Measurements from ENCODE around the gene NR2F1. TPM values are rescaled to one million over a fixed set of nuclear protein-coding genes. Genes with fewer than 3 reads are reported as not detected.

NR2F1 gene
- total RNA-seq, 4 donors from 2014 or later = 1.9 to 26.3 (median 3.7) TPM

DNA sequence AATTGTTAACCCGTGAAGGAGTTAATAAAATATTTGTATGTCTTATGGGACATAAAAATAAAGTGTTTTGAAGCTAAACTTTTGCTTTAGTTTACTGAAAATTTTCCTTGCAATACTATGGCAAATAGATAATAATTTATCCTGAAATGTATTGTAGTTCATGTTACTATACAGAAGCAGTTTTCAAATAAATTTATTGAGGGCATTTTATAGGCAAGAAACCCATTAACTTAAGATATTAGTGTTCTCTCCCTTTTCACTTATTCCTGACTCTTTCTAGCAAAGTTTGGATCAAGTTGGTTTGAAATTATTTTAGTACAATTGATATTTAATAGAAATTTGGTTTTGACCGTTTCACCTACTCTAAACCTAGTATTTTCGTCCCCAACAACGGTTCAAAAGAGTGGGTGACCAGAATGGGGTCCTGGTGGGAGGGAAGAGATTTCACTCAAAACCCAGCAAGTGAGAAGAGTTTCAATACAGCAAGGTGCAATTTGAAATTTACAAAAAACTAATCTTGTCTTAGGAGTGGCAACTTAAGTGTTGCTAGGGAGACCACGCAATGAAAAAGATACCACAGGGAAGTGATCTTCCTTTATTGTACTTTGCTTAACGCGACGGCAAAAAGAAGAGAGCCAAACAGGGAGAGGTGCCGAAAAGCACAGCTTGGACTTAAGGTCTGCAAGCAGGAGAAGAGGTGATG is 28.4 kb downstream of the NR2F1 start:
- WGBS, 2 donors = 8 to 21% methylated on average over 9 of the region's 9 CpGs
- TF ChIP-seq POLR2A (IDR thresholded peaks at IDR 0.05) = no peak
- TF ChIP-seq, protein P1, sequence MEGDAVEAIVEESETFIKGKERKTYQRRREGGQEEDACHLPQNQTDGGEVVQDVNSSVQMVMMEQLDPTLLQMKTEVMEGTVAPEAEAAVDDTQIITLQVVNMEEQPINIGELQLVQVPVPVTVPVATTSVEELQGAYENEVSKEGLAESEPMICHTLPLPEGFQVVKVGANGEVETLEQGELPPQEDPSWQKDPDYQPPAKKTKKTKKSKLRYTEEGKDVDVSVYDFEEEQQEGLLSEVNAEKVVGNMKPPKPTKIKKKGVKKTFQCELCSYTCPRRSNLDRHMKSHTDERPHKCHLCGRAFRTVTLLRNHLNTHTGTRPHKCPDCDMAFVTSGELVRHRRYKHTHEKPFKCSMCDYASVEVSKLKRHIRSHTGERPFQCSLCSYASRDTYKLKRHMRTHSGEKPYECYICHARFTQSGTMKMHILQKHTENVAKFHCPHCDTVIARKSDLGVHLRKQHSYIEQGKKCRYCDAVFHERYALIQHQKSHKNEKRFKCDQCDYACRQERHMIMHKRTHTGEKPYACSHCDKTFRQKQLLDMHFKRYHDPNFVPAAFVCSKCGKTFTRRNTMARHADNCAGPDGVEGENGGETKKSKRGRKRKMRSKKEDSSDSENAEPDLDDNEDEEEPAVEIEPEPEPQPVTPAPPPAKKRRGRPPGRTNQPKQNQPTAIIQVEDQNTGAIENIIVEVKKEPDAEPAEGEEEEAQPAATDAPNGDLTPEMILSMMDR (IDR thresholded peaks at IDR 0.05) = no peak
- H3K4me1 ChIP-seq = peaks cover 5 to 27% (median 13%) of the 10 kb centered on the region in 3 donors
- H3K9me3 ChIP-seq = no peaks in the 10 kb centered on the region
- no peak for DNase-seq
- intact Hi-C loops (cut with DNase I) = no loop called here
- H3K27me3 ChIP-seq = peaks cover 4 to 93% (median 26%) of the 10 kb centered on the region in 4 donors
- no peaks in the 10 kb centered on the region for H3K36me3 ChIP-seq
- H3K4me3 ChIP-seq = peak overlapping the region in 2 of 4 donors; percentile 21 to 48
- H3K27ac ChIP-seq = no peak overlapping the region

DNA sequence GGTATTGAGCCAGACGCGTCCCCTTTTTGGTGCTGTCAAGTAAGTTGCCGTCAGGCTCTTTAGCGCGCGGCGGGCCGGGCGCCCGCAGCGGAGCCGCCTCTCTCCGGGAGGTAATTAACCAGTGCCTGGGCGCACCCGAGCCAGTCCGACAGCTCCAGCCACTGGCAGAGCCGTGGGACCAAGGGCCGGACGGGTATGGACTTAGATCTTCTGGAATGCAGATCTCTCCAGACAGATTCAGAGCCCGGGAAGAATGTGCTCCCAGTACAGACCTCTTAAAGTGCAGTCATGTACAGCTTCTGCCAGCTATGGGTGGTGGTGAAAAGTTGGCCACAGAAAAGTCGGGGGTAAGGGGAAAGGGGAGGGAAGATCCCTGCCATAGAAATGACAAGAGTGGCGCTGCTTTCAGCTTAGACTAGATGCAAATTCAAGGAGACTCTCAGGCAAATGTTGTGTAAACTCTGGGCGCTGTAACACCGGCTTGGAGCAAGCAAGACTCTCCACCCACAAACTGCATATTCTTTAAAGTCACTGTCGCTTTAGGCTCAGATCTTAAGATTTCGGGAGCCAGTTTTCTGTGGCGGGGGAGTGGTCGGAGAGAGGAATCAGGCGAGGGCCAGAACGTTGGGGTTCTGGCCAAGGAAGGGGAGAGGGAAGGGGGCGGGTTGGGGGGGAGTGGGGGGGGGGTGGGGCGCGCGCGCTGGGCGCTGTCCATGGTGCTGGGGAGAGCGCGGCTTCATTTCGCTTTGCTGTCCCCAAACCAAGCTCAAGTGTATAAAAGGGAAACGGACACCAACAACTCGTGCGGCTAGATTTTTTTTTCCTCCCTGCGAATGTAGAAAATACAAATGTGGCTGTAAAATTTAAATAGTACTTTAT is 29.2 kb downstream of the NR2F1 start:
- WGBS, 2 donors = 5 to 8% methylated on average over 21 to 34 of the region's 43 CpGs
- TF ChIP-seq, protein P1 (IDR thresholded peaks at IDR 0.05) = no peak
- no peak for TF ChIP-seq POLR2A (IDR thresholded peaks at IDR 0.05)
- H3K4me3 ChIP-seq = peak overlapping the region in 3 of 4 donors; percentile 5 to 48 (median 21)

DNA sequence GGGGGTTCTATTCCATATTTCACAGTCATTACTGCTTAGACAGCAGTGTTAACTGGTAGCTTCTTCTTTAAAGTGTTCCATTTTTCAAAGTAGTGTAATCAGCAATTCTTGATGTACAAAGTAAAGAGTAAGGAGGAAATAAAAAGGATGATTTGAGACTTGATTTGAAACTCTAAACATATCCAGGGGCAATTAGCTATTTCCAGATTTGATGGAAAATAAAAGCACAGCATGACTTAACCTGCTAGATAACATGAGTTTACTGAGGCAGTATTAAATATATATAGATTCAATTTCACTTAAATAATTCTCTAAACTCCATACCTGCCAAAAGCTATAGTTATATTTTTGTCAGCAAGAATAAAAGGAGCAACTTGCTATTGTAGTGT is 29.8 kb downstream of the NR2F1 start:
- H3K9me3 ChIP-seq = no peaks in the 10 kb centered on the region
- H3K36me3 ChIP-seq = no peaks in the 10 kb centered on the region
- intact Hi-C loops (cut with DNase I) = no loop called here
- H3K27ac ChIP-seq = no peak overlapping the region
- peaks cover 5 to 20% (median 10%) of the 10 kb centered on the region in 3 donors for H3K4me1 ChIP-seq
- no peak for TF ChIP-seq POLR2A (IDR thresholded peaks at IDR 0.05)
- TF ChIP-seq, protein P1 (IDR thresholded peaks at IDR 0.05) = no peak
- DNase-seq = no peak
- peak overlapping the region in 1 of 4 donors; percentile 21 for H3K4me3 ChIP-seq
- peaks cover 4 to 79% (median 26%) of the 10 kb centered on the region in 4 donors for H3K27me3 ChIP-seq

More for the DNA sequence above, 29.2 kb downstream of the NR2F1 start:
- Histone ChIP-seq H3K4me1 (peaks cover 5 to 26% (median 13%) of the 10 kb centered on the region in 3 donors), H3K9me3 (no peaks in the 10 kb centered on the region), H3K27ac (no peak overlapping the region), H3K36me3 (no peaks in the 10 kb centered on the region), H3K27me3 (peaks cover 4 to 85% (median 26%) of the 10 kb centered on the region in 4 donors)
- no peak for DNase-seq
- intact Hi-C loops (cut with DNase I) = no loop called here

- H3K4me3 ChIP-seq = no peak overlapping the region
- DNase-seq = no peak
- H3K27ac ChIP-seq = no peak overlapping the region
- no peaks in the 10 kb centered on the region for H3K9me3 ChIP-seq
- H3K4me1 ChIP-seq = peaks cover 5 to 28% (median 11%) of the 10 kb centered on the region in 3 donors
- WGBS, 2 donors = 81 to 87% methylated on average over 9 of the region's 9 CpGs
- no peak for TF ChIP-seq POLR2A (IDR thresholded peaks at IDR 0.05)
- TF ChIP-seq, protein P1 (IDR thresholded peaks at IDR 0.05) = no peak
- H3K36me3 ChIP-seq = no peaks in the 10 kb centered on the region
- intact Hi-C loops (cut with DNase I) = no loop called here
- peaks cover 0 to 40% (median 11%) of the 10 kb centered on the region in 4 donors for H3K27me3 ChIP-seq
These were observed 33.6 kb downstream of the NR2F1 start for GRCh38 chr5:93616538-93617174.

Data from esophagus squamous epithelium (tissue), 5 donors.